Astrocyte (in vitro differentiated cells and primary cell): ENCODE data around the gene TTC23.

ENCODE experiments used
- CTCF ChIP-seq: IDR thresholded peaks from 2 replicates; pipeline ENCODE4 v1.5.1; 2011; ENCODE audit warnings: low read depth, mild to moderate bottlenecking, inconsistent platforms, low read length, moderate library complexity; ENCODE audit not compliant: insufficient read depth
- EZH2 ChIP-seq: IDR thresholded peaks from 2 replicates; pipeline ENCODE4 v1.6.1; 2012; ENCODE audit warnings: mild to moderate bottlenecking, low read length, inconsistent platforms; ENCODE audit not compliant: insufficient read depth

- TF ChIP-seq CTCF (no peak), EZH2 (no peak)
Measured at GRCh38 chr15:99283717-99284116, 34.3 kb upstream of the TTC23 start.
